Activated CD4-positive, alpha-beta T cell treated with anti-CD3 and anti-CD28 coated beads for 4 hours (primary cell): ENCODE data around the gene CACNA1S.

ENCODE experiments used
- DNase-seq, 2 donors: peaks; one replicate each; pipeline ENCODE4 v3.0.0-alpha.2; 2020

Gene CACNA1S

GRCh38 chr1:201060586-201060985 is 51.6 kb downstream of the CACNA1S start:
- DNase-seq = no peak

- no peak for DNase-seq
These were observed 52.2 kb downstream of the CACNA1S start for GRCh38 chr1:201059871-201060555.

GRCh38 chr1:201059401-201059800 is 52.8 kb downstream of the CACNA1S start:
- DNase-seq = no peak

GRCh38 chr1:201054091-201054543 is 58.1 kb downstream of the CACNA1S start:
- no peak for DNase-seq

- DNase-seq = no peak
These were observed 58.9 kb downstream of the CACNA1S start for GRCh38 chr1:201053155-201053860.

- no peak for DNase-seq
These were observed 60.8 kb downstream of the CACNA1S start for GRCh38 chr1:201051399-201051798.

- no peak for DNase-seq
These were observed 61.5 kb downstream of the CACNA1S start for GRCh38 chr1:201050515-201051277.

GRCh38 chr1:201049248-201049831 is 62.9 kb downstream of the CACNA1S start:
- no peak for DNase-seq

- DNase-seq = no peak
These were observed 63.7 kb downstream of the CACNA1S start for GRCh38 chr1:201048521-201048920.

- no peak for DNase-seq
These were observed 68.1 kb downstream of the CACNA1S start for GRCh38 chr1:201044119-201044518.

- peak; percentile 61 to 73 for DNase-seq
These were observed 69.3 kb downstream of the CACNA1S start for GRCh38 chr1:201042779-201043461.

- no peak for DNase-seq
These were observed 71.2 kb downstream of the CACNA1S start for GRCh38 chr1:201041011-201041410.

- no peak for DNase-seq
These were observed 72.3 kb downstream of the CACNA1S start for GRCh38 chr1:201039876-201040275.

GRCh38 chr1:201039418-201039817 is 72.8 kb downstream of the CACNA1S start:
- DNase-seq = no peak

- DNase-seq = no peak
These were observed 73.9 kb downstream of the CACNA1S start for GRCh38 chr1:201038186-201038876.

- DNase-seq = no peak
These were observed 75.9 kb downstream of the CACNA1S start for GRCh38 chr1:201036188-201036842.

- DNase-seq = no peak
These were observed 77.6 kb downstream of the CACNA1S start for GRCh38 chr1:201034671-201035070.

- no peak for DNase-seq
These were observed 79.8 kb downstream of the CACNA1S start for GRCh38 chr1:201032408-201032807.

- DNase-seq = no peak
These were observed 83.8 kb downstream of the CACNA1S start for GRCh38 chr1:201028461-201028889.

- no peak for DNase-seq
These were observed 85.4 kb downstream of the CACNA1S start for GRCh38 chr1:201026836-201027235.

- DNase-seq = no peak
These were observed 86.0 kb downstream of the CACNA1S start for GRCh38 chr1:201026234-201026633.
